HG02981 (cell line): ENCODE measurements around the gene CDCA8.
"Not testable (repeated sequence)": the region's sequence is repeated elsewhere in the genome, so short reads cannot be mapped to it uniquely, and the experiment has no call there.

Experiments used
- ATAC-seq: cut with Tn5 transposase; IDR thresholded peaks from one replicate; pipeline ENCODE4 v1.9.1; 2021; ENCODE audit warnings: mild to moderate bottlenecking, moderate library complexity; ENCODE audit not compliant: unreplicated experiment

CDCA8 gene

GRCh38 chr1:37672136-37672870, 20.0 kb upstream of the CDCA8 start:
- ATAC-seq = no peak

DNA sequence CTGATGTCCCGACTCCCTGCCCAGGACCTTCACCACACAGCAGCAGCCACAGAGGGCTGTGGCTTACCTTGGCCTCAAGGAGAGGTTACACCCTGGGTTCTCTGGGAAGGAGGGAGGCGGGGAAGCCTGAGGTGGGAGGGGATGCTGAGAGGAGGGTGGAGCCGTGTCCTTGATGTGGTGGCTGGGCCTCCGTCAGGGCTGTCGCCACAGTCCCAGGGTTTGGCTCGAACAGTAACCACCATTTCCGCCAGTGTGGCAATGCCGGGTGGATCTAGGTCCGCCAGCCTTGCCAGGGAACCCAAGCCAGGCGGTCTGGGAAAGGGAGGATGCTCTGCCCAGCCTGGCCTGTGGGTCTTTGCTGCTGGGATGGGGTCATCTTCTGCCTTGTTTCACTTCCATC, 18.4 kb upstream of the CDCA8 start:
- ATAC-seq = no peak

- no peak for ATAC-seq
These were observed 15.8 kb upstream of the CDCA8 start for GRCh38 chr1:37676281-37677142.

DNA sequence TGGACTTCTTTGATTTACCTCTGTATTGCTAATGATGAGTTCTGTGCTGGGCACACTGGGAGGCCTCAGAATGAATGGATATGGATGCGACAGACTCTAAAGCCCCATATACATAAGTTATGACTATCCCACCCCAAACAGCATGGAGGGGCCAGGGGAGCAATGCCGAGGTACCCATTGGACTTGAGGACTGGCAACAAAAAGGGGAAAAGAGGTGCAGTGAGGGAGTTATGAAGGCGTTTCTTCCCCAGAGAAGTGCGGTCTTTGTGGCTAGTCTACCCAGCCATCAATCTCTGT, 15.2 kb upstream of the CDCA8 start:
- no peak for ATAC-seq

- no peak for ATAC-seq
These were observed 14.5 kb upstream of the CDCA8 start for GRCh38 chr1:37677808-37678207.

- ATAC-seq = no peak
These were observed 11.4 kb upstream of the CDCA8 start for GRCh38 chr1:37680933-37681332.

DNA sequence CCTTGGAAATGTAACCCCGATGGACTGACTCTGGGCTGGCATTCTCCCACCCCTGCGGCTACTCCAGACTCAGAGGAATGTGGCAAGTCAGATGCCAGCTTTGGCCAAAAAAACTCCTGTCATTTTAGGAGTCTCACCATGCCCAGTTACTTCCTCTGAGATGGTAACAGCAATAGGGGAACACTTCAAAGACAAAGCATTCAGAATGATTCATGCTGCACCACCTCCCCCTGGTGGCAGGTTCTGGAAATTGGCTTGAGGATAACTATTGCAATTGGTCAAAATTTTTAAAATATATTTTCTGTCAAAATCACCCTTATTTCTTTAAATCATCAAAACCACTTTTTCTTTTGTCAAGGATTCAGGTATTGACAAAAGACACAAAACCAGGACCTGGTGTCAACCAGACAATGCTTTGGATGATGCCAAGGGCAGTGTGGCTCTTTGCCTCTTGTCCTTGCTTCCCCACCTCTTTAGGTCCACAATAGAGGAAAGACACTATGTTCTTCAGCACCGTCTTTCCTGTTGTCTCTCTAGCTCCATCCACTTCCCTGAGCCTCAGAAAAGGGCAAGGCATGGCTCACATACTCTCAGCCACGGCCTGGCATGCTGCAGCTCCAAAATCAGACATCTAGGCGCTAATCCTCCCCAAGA, 9.9 kb upstream of the CDCA8 start:
- ATAC-seq = no peak

- not testable (repeated sequence) for ATAC-seq
These were observed 8.1 kb upstream of the CDCA8 start for GRCh38 chr1:37684182-37684581.

DNA sequence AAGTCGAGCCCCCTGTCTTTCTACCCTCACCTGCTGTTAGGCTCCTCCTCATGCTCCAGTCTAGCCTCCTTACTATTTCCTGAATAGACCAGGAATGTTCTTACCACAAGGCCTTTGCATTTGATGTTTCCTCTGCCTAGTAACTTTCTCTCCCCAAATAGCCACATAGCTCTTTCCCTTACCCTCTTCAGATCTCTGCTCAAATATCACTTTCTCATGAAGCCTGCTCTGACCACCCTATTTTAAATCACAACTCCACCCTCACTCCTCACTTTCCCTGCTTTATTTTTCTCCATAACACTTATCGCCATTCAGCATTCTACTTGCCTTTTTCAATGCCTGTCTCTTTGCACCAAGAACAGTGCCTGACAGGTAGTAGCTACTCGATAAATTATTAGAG, 6.6 kb upstream of the CDCA8 start:
- no peak for ATAC-seq

- ATAC-seq = not testable (repeated sequence)
These were observed 4.6 kb upstream of the CDCA8 start for GRCh38 chr1:37687764-37688163.

- no peak for ATAC-seq
These were observed 3.4 kb upstream of the CDCA8 start for GRCh38 chr1:37688926-37689325.

- ATAC-seq = no peak
These were observed 729 bp upstream of the CDCA8 start for GRCh38 chr1:37691497-37692077.

GRCh38 chr1:37692834-37693175, 489 bp downstream of the CDCA8 start:
- no peak for ATAC-seq

DNA sequence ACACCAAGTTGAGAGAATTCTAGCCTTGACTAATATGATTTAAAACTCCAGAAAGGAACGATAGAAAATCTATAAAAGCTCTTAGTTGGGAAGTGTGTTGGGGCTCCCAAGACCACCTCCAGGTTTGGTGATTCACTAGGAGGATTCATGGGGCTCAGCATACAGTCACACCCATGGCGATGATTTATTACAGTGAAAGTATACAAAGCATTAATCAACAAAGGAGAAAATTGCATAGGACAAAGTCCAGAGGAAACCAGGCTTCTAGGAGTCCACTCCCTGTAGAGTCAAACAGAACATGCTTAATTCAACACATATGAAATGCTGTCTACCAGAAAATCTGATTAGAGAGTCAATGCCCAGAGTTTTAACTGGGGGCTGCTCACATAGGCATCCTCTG, 4.8 kb downstream of the CDCA8 start:
- no peak for ATAC-seq

GRCh38 chr1:37697737-37698136, 5.4 kb downstream of the CDCA8 start:
- ATAC-seq = no peak

DNA sequence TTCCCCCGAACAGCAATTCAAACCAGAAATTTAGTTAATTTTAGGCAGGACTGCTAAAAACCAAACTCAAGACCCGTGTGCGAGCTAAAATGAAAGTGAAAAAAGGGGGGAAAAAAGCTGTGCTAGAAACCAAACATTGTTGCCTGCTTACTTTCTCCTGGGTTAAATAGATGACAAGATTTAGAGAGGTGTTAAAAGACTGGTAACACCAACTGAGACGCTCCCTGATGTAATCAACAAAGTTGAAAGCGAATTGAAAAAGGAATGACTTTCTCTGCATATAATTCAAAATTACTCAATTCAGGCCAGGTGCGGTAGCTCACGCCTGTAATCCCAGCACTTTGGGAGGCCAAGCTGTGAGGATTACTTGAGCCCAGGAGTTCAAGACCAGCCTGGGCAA, 6.8 kb downstream of the CDCA8 start:
- no peak for ATAC-seq

DNA sequence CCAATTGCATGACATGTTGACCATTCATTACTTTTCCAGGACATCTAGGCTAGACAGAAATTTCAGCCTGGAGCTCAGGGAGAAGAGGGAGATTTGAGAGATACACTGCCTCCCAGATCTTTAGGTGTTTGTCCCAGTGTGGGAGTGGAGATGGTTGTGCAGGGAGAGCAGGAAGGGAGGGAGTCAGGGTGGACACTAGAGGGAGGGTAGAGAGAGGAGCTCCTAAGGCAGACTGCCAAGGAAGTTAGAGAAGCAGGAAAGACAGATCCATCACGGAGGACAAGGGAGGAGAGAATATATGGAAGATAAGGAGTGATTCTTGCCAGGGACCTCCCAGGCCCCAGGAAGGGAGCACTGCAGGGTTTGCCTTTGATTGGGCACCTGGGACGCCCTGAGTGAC, 8.7 kb downstream of the CDCA8 start:
- no peak for ATAC-seq

GRCh38 chr1:37703061-37703460, 10.7 kb downstream of the CDCA8 start:
- no peak for ATAC-seq

- no peak for ATAC-seq
These were observed 12.7 kb downstream of the CDCA8 start for GRCh38 chr1:37704966-37705365.

GRCh38 chr1:37705399-37705798, 13.1 kb downstream of the CDCA8 start:
- no peak for ATAC-seq

GRCh38 chr1:37708471-37708870, 16.2 kb downstream of the CDCA8 start:
- no peak for ATAC-seq

GRCh38 chr1:37714226-37714625, 21.9 kb downstream of the CDCA8 start:
- ATAC-seq = no peak
